ENCODE results near the gene PLTP. TPM values are rescaled to one million over a fixed set of nuclear protein-coding genes. Genes with fewer than 3 reads are reported as not detected.
A peak's percentile ranks its signal among the peaks of the same experiment; 100 is the strongest.

Gene PLTP
- total RNA-seq, 4 donors from 2014 or later, result 22.2 to 77.3 (median 37.3) TPM

GRCh38 chr20:45927071-45927878 lies 15.3 kb upstream of the PLTP start:
- intact Hi-C loops (cut with DNase I; ENCODE audit: low total_unique reads), result no loop called here
- in situ Hi-C loops (cut with MboI; ENCODE audit: low sequenced_read_pairs in 4 of 4), result no loop called here
- TF ChIP-seq CTCF (IDR thresholded peaks at IDR 0.05 in 4 of 5, conservative IDR thresholded peaks at IDR 0.05 in 1 of 5) (no peak), POLR2A (IDR thresholded peaks at IDR 0.05) (no peak)
- ATAC-seq, result no peak
- DNase-seq, result no peak
- Histone ChIP-seq H3K9me3 (no peaks in the 10 kb centered on the region), H3K27me3 (no peaks in the 10 kb centered on the region), H3K36me3 (no peaks in the 10 kb centered on the region), H3K27ac (no peak overlapping the region), H3K4me1 (peaks cover 11 to 17% of the 10 kb centered on the region in 2 donors), H3K4me3 (no peak overlapping the region)

- Histone ChIP-seq H3K36me3 (no peaks in the 10 kb centered on the region), H3K9me3 (no peaks in the 10 kb centered on the region), H3K4me1 (peaks cover 11 to 20% of the 10 kb centered on the region in 2 donors), H3K4me3 (no peak overlapping the region), H3K27ac (no peak overlapping the region), H3K27me3 (no peaks in the 10 kb centered on the region)
- in situ Hi-C loops (cut with MboI; ENCODE audit: low sequenced_read_pairs in 4 of 4), result no loop called here
- intact Hi-C loops (cut with DNase I; ENCODE audit: low total_unique reads), result no loop called here
- DNase-seq (no peak), ATAC-seq (no peak)
- no peak for TF ChIP-seq POLR2A (IDR thresholded peaks at IDR 0.05)
- no peak for TF ChIP-seq CTCF (IDR thresholded peaks at IDR 0.05 in 4 of 5, conservative IDR thresholded peaks at IDR 0.05 in 1 of 5)
These were observed 14.7 kb upstream of the PLTP start for GRCh38 chr20:45926731-45927070.

- no peaks in the 10 kb centered on the region for H3K9me3 ChIP-seq
- no peak overlapping the region for H3K4me3 ChIP-seq
- no peak for TF ChIP-seq POLR2A (IDR thresholded peaks at IDR 0.05)
- TF ChIP-seq CTCF (IDR thresholded peaks at IDR 0.05 in 4 of 5, conservative IDR thresholded peaks at IDR 0.05 in 1 of 5), result no peak
- ATAC-seq (no peak), DNase-seq (no peak)
- no peaks in the 10 kb centered on the region for H3K27me3 ChIP-seq
- H3K36me3 ChIP-seq, result no peaks in the 10 kb centered on the region
- no peak overlapping the region for H3K27ac ChIP-seq
- in situ Hi-C loops (cut with MboI; ENCODE audit: low sequenced_read_pairs in 4 of 4) (no loop called here), intact Hi-C loops (cut with DNase I; ENCODE audit: low total_unique reads) (no loop called here)
- peaks cover 11 to 20% of the 10 kb centered on the region in 2 donors for H3K4me1 ChIP-seq
These were observed 14.0 kb upstream of the PLTP start for GRCh38 chr20:45925821-45926506.

- TF ChIP-seq POLR2A (IDR thresholded peaks at IDR 0.05), result no peak
- no peak for TF ChIP-seq CTCF (IDR thresholded peaks at IDR 0.05 in 4 of 5, conservative IDR thresholded peaks at IDR 0.05 in 1 of 5)
- in situ Hi-C loops (cut with MboI; ENCODE audit: low sequenced_read_pairs in 4 of 4) (no loop called here), intact Hi-C loops (cut with DNase I; ENCODE audit: low total_unique reads) (no loop called here)
- H3K9me3 ChIP-seq, result no peaks in the 10 kb centered on the region
- H3K27ac ChIP-seq, result peak overlapping the region; percentile 46 to 67 (median 56)
- H3K4me1 ChIP-seq, result peaks cover 11 to 27% of the 10 kb centered on the region in 2 donors
- H3K4me3 ChIP-seq, result peak overlapping the region in 2 of 4 donors; percentile 0 to 6
- no peaks in the 10 kb centered on the region for H3K36me3 ChIP-seq
- peak; percentile 36 to 61 for DNase-seq
- H3K27me3 ChIP-seq, result no peaks in the 10 kb centered on the region
- peak; percentile 71 to 74 for ATAC-seq
These were observed 12.7 kb upstream of the PLTP start for GRCh38 chr20:45924391-45925261.

Measured in gastrocnemius medialis (tissue), 4 donors.